CD4-positive, alpha-beta T cell (primary cell): Measurements from ENCODE around the gene KRIT1. TPM values are rescaled to one million over a fixed set of nuclear protein-coding genes. Genes with fewer than 3 reads are reported as not detected.

Source experiments
- ATAC-seq: fragments of 200-7000 bp; cut with Tn5 transposase; one replicate; pipeline ENCODE4 v1.10.0; 2022; ENCODE audit warnings: mild to moderate bottlenecking; ENCODE audit not compliant: poor library complexity
- CTCF ChIA-PET: fragments of 350-600 bp; sonication (Branson Sonifier 250); formaldehyde crosslinking; loops from one replicate; lab custom pipeline; 2021; ENCODE audit warnings: antibody characterized with exemption, inconsistent platforms; lab: Charles Lee
- POLR2A ChIA-PET: fragments of 350-600 bp; sonication (Branson Sonifier 250); formaldehyde crosslinking; loops from one replicate; lab custom pipeline; 2021; ENCODE audit warnings: antibody characterized with exemption, inconsistent platforms; lab: Charles Lee
- DNase-seq, 14 experiments: peaks; one replicate each; pipeline ENCODE4 v3.0.0-alpha.2; 2013 to 2020; ENCODE audit warnings: mixed read lengths in 2 of 14
- H3K27ac ChIP-seq, 2 donors: one replicate each; pipeline versions ENCODE4 v1.5.1 to v1.7.0; 2013; ENCODE audit warnings: low read length in 2 of 2, low read depth in 1 of 2, mild to moderate bottlenecking in 1 of 2
- H3K27me3 ChIP-seq, 2 experiments: 1 replicate in 1 of 2; 2 replicates in 1 of 2; pipeline versions ENCODE4 v1.6.1 to v1.7.0; 2013; ENCODE audit warnings: low read length in 2 of 2, control low read depth in 1 of 2, mild to moderate bottlenecking in 1 of 2, moderate library complexity in 1 of 2; ENCODE audit not compliant: insufficient read depth in 2 of 2, control insufficient read depth in 1 of 2
- H3K36me3 ChIP-seq: one replicate; pipeline ENCODE4 v1.6.1; 2013; ENCODE audit warnings: low read length, control low read depth; ENCODE audit not compliant: insufficient read depth
- H3K4me1 ChIP-seq: one replicate; pipeline ENCODE4 v1.6.1; 2013; ENCODE audit warnings: low read length, control low read depth; ENCODE audit not compliant: insufficient read depth
- H3K4me3 ChIP-seq: one replicate; pipeline ENCODE4 v1.5.1; 2013; ENCODE audit warnings: mild to moderate bottlenecking, low read length, moderate library complexity
- H3K9me3 ChIP-seq, 2 experiments: 1 replicate in 1 of 2; 2 replicates in 1 of 2; pipeline versions ENCODE4 v1.6.1 to v1.7.0; 2013; ENCODE audit warnings: low read length in 2 of 2, mild to moderate bottlenecking in 2 of 2, control low read depth in 1 of 2, moderate library complexity in 1 of 2; ENCODE audit not compliant: control insufficient read depth in 1 of 2, insufficient read depth in 1 of 2
- H3K27ac Mint-ChIP-seq: one replicate; pipeline ENCODE4 v1.8.0; 2020; ENCODE audit warnings: mixed read lengths
- H3K27me3 Mint-ChIP-seq: one replicate; pipeline ENCODE4 v1.8.0; 2021; ENCODE audit warnings: mixed read lengths
- H3K36me3 Mint-ChIP-seq: one replicate; pipeline ENCODE4 v1.8.0; 2021; ENCODE audit warnings: low read depth, mixed read lengths
- H3K4me1 Mint-ChIP-seq: one replicate; pipeline ENCODE4 v1.8.0; 2021; ENCODE audit warnings: low read depth, mixed read lengths
- H3K4me3 Mint-ChIP-seq: one replicate; pipeline ENCODE4 v1.8.0; 2020; ENCODE audit warnings: mild to moderate bottlenecking, mixed read lengths
- H3K9me3 Mint-ChIP-seq: one replicate; pipeline ENCODE4 v1.8.0; 2020; ENCODE audit warnings: mixed read lengths
- CTCF ChIP-seq: fragments of 200-600 bp; IDR thresholded peaks from one replicate; pipeline ENCODE4 v1.8.0; 2022; ENCODE audit warnings: antibody characterized with exemption, mild to moderate bottlenecking
- intact Hi-C, 2 experiments: fragments of 100-400 bp; cut with DNase I in 1 of 2; cut with micrococcal nuclease in 1 of 2; formaldehyde crosslinking; loops; one replicate each; pipeline versions ENCODE4 v1.15.1 to v1.9.0; 2023 to 2025; cut with DNase I, micrococcal nuclease
- polyA plus RNA-seq, 2 donors: library from polyadenylated mRNA; unstranded; fragments of 120-200 nt; gene quantifications; one replicate each; pipeline ENCODE4 v1.2.1, GENCODE V29; 2013
- total RNA-seq, 174 experiments: library from RNA in 2 of 174; stranded (reverse) in 2 of 174; gene quantifications; one replicate each; pipeline ENCODE4 v1.2.3 and lab custom pipeline; 2021 to 2026

Gene KRIT1
- total RNA-seq: 10 to 100 TPM; 28.6 to 28.7 TPM
- polyA plus RNA-seq (2013, experiment 1 of 2): 36.3 TPM
- polyA plus RNA-seq (2013, experiment 2 of 2): 39.5 TPM
- total RNA-seq (lab: John Stamatoyannopoulos, UW): 10.5 to 90.5 (median 33.4) reads per million in 172 experiments

DNA sequence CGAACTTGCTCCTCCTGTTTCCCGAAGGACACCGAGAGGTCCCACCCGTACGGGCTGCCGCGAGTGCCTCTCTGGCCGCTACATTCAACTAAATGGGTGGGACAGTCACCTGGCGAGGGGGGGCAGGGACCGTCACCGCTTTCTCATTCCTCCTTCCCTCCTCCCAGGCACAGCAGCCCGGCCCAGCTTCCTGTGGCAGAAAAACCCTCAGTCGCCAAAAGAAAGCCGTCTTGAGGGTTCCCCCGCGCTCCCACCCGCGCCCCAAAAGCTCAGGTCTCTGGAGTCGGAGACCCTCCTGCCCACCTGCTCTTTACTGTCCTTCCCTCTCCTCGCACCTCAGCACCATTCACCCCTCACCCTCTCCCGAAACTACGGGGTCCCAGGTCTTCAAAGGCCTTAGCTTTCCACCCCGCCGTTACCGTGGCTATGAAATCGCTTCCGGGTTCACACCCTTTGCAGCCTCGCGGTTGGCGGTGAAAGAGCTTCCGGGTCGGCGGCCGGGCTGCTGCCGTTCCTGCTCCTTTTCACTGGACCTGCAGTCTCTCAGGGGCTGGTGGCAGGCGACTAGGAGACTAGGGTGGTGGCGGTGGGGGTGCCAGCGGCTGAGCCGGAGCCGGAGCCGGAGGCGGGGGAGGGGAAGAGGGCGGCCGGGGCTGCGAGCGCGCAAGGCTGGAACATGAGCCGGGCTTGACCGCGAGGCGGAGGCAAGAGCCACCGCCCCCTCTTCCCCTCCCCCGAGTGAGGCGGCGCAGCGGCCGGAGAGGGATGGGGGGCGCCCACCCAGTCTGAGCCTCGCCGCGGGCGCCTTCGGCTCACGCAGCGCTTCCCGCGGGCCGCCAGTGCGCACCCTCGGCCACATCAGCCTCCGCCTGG lies at the start of gene KRIT1, which contains the start of gene ANKIB1:
Gene KRIT1 (minus strand): TSS at position 428 of the 873 bp plus-strand sequence. CDS start 3,779 bp downstream, outside the sequence.
Gene ANKIB1 (plus strand): TSS at position 488 of the 873 bp plus-strand sequence. CDS start 49,005 bp downstream, outside the sequence.
- no peaks in the 10 kb centered on the region for H3K9me3 ChIP-seq
- H3K36me3 Mint-ChIP-seq: peaks cover 41% of the 10 kb centered on the region
- peaks cover 17% of the 10 kb centered on the region for H3K4me1 ChIP-seq
- ATAC-seq (peak; percentile 78), DNase-seq (peak; percentile 76 to 93 (median 81))
- TF ChIP-seq CTCF: no peak
- ChIA-PET POLR2A (interaction anchor here (0.7 to 3.4 kb wide), 13 partner anchors 11 to 1900 kb away, joined by 3 to 47 read pairs (median 7); partner anchors contain the start of genes AKAP9, CYP51A1, GATAD1 and LRRD1), CTCF (interaction anchor here (0.9 to 1.9 kb wide), 5 partner anchors 16 to 202 kb away, joined by 3 to 7 read pairs (median 5); partner anchors contain the start of genes CYP51A1 and GATAD1)
- peaks cover 11% of the 10 kb centered on the region for H3K36me3 ChIP-seq
- H3K4me3 ChIP-seq: peak within 1 kb of the TSS; percentile 87
- peak within 1 kb of the TSS; percentile 86 to 96 for H3K27ac ChIP-seq
- intact Hi-C loops: loop anchor here (1.0 to 10.0 kb wide), 11 partner anchors 68 to 989 kb away; partner anchors contain the start of genes PEX1 (in 2 of the 2), RBM48 (in 2 of the 2), CDK6 (in 1 of the 2) and CYP51A1 (in 1 of the 2)
- no peaks in the 10 kb centered on the region for H3K9me3 Mint-ChIP-seq
- H3K4me3 Mint-ChIP-seq: peak within 1 kb of the TSS; percentile 97
- H3K27me3 ChIP-seq: no peaks in the 10 kb centered on the region
- no peaks in the 10 kb centered on the region for H3K27me3 Mint-ChIP-seq
- H3K4me1 Mint-ChIP-seq: peaks cover 61% of the 10 kb centered on the region
- H3K27ac Mint-ChIP-seq: peak within 1 kb of the TSS; percentile 99

- Histone ChIP-seq H3K4me3 (no peak overlapping the region), H3K27ac (no peak overlapping the region), H3K36me3 (peaks cover 14% of the 10 kb centered on the region), H3K9me3 (no peaks in the 10 kb centered on the region), H3K4me1 (no peaks in the 10 kb centered on the region), H3K27me3 (no peaks in the 10 kb centered on the region)
- ChIA-PET POLR2A (no interaction called here), CTCF (no interaction called here)
- intact Hi-C loops: no loop called here
- no peak for TF ChIP-seq CTCF
- no peak overlapping the region for H3K27ac Mint-ChIP-seq
- H3K36me3 Mint-ChIP-seq: peaks cover 43% of the 10 kb centered on the region
- H3K9me3 Mint-ChIP-seq: no peaks in the 10 kb centered on the region
- peaks cover 17% of the 10 kb centered on the region for H3K4me1 Mint-ChIP-seq
- no peak overlapping the region for H3K4me3 Mint-ChIP-seq
- ATAC-seq (no peak), DNase-seq (no peak)
- H3K27me3 Mint-ChIP-seq: no peaks in the 10 kb centered on the region
These were observed 49.7 kb upstream of the KRIT1 start for GRCh38 chr7:92295391-92295790.

- ATAC-seq: no peak
- H3K36me3 Mint-ChIP-seq: peaks cover 34% of the 10 kb centered on the region
- Histone ChIP-seq H3K27me3 (no peaks in the 10 kb centered on the region), H3K4me3 (no peak overlapping the region), H3K4me1 (no peaks in the 10 kb centered on the region), H3K36me3 (peaks cover 14% of the 10 kb centered on the region), H3K27ac (no peak overlapping the region), H3K9me3 (no peaks in the 10 kb centered on the region)
- H3K4me1 Mint-ChIP-seq: peaks cover 31% of the 10 kb centered on the region
- no peaks in the 10 kb centered on the region for H3K9me3 Mint-ChIP-seq
- ChIA-PET POLR2A (no interaction called here), CTCF (no interaction called here)
- no peak for TF ChIP-seq CTCF
- DNase-seq: no peak
- intact Hi-C loops: no loop called here
- no peak overlapping the region for H3K4me3 Mint-ChIP-seq
- H3K27ac Mint-ChIP-seq: no peak overlapping the region
- no peaks in the 10 kb centered on the region for H3K27me3 Mint-ChIP-seq
These were observed 48.3 kb upstream of the KRIT1 start for GRCh38 chr7:92293896-92294590.
